Activated CD4-positive, CD25-positive, alpha-beta regulatory T cell treated with anti-CD3 and anti-CD28 coated beads, Interleukin-2, amount 50 U/mL, for 24 hours (primary cell): ENCODE measurements around the gene MYH9.
"Not testable (repeated sequence)": the region's sequence is repeated elsewhere in the genome, so short reads cannot be mapped to it uniquely, and the experiment has no call there.

Experiments
- ATAC-seq, 2 donors: fragments of 150-1000 bp; cut with Tn5 transposase; one replicate each; pipeline ENCODE4 v1.10.0; 2021; ENCODE audit warnings: mild to moderate bottlenecking in 1 of 2, moderate library complexity in 1 of 2

Gene MYH9

DNA sequence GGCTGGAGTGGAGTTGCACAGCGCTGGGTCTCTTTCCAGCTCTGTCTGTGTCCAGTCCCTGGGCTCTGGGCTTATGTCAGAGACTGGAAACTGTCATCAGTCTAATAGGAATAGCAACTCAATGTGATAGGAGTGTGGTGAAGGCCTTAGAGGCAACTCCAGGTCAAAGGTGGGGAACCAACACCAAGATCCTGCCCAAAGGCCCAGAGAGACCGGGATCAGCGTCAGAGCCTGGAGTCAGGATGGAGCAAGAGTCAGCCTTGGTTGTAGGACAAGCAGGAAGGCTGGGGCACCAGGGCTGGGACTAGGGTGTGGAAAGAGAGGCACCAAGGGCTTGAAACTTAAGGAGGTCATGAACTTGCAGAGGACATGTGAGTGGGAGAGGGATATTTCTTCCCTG, 125.5 kb downstream of the MYH9 start:
- ATAC-seq, result not testable (repeated sequence)

DNA sequence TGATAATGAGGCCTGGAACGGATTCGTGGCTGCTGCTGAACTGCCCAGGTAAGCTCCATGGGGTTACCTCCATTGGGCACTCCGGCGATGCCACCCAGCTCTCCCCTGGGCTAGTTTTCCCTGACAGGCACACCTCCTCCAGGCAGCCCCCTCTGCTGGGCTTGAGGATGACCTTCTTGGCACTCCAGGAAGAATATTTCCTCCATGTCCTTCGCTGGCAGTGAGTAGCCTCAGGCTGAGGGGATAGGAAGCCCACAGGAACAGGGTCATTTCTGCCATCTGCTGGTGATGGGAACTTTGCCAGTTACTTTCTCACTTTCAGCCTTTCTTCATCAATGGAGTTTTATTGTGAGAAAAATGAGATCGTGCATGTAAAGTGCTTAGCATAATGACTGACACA, 126.1 kb downstream of the MYH9 start:
- ATAC-seq, result not testable (repeated sequence)

DNA sequence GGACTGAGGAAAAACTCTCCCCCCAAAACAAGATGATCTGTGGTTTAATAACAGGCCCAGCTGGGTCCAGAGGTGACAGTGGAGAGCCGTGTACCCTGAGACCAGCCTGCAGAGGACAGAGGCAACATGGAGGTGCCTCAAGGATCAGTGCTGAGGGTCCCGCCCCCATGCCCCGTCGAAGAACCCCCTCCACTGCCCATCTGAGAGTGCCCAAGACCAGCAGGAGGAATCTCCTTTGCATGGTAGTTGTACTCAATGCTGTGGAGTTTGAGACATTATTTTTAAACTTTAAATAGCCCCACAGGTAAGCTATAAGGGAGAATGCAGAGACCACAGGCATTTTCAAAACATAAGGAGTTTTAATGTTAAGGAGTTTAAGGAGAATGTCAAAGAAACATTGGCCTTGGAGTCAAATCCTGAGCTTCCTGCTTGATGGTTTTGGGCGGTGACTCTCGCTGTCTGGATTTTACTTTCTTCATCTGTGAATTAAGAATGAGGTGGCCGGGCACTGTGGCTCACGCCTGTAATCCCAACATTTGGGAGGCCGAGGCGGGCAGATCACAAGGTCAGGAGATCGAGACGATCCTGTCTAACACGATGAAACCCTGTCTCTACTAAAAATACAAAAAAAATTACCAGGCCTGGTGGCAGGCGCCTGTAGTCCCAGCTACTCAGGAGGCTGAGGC, 128.0 kb downstream of the MYH9 start:
- no peak for ATAC-seq

DNA sequence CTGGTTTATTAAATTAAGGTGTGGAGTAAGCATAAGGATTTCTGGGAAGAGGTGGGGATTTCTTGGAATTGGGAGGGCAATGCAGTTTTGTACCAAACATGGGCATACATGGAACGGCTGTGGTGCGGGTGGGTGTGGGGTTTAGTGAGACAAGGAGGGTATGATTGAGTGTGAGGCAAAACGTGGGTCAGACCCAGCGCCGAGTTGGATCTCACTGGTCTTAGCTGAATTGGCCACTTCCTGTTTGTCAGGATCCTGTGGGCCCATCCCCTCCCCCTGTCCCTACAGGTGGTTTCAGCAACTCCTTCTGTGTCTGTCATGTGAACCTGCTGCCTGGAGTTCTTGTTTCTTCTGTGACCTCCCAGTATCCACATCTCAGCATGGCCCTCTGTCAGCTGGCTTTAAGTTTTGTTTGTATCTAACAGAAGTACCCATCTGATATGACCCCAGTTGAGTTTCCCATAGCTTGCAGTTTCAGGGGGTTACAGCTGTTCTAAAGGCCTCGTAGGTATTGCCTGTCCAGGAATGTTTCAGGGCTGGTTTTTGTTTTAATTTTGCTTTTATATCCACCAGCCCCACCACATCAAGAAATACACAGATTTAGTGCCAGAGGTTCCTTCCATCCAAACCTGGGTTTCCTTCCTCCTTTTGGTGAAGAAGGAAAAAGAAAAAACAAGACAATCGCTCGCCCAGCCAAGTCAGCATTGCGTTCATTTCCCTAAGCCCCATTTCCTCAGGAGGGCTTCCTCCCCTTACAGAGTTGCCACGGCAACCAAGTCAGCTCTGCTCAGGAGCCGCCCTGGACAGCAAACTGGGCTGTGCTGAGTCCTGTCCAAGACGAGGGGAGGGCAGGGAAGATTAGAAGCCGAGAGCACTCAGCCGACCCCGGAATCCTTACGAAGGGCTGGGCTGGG, 128.8 kb downstream of the MYH9 start:
- ATAC-seq, result peak in 1 of 2 donors; percentile 6

DNA sequence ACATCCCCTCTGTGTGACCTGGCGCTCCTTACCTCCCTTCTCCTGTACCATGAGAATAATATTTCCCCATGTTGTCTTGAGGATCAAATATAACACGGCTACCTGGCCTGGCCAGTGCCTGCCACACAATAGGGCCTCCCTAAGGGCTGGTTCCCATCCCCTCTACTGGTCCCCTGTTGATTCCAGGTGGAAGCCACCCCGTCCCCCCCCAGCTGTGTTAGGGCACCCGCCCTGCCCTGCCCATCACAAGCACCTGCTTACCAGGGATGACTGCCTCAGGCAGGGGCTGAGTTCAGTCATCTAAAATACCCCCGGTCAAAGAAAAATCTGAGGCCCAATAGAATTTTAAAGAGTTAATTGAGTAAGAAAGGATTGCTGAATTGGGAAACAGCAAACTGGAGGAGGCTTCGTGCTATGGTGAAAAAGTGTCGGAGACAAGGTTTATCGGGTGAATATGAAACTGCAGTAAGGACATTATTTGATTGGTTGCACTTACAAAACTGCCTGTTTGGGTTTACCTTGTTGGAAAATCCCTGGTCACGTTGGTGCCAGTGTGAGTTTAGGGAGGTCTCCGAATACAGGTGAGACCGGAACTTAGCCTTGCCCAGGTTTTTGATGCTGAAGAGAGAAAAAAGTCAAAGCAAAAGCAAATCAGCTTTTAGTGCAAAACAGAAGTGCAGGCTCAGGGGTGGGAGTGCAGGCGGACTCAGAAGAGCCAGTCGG, 129.7 kb downstream of the MYH9 start:
- no peak for ATAC-seq

DNA sequence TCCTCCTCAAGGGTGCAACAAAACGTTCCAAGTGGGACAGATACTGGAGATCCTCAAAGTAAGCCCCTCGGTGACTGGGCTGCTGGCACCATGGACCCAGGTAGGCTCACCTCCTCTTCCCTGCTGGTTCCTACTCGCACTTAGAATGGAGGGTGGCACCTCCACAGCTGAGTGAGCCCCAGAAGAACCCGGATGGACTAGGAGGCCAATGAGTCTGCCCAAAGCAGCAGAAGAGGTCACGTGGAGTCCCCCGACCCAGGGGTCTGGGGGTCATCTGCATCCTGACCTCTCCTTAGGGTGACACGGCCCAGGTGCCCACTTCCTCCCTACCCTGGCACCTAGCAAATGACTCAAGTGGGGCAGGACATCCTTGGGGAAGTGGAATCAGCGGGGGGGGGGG, 130.5 kb downstream of the MYH9 start:
- ATAC-seq, result no peak

DNA sequence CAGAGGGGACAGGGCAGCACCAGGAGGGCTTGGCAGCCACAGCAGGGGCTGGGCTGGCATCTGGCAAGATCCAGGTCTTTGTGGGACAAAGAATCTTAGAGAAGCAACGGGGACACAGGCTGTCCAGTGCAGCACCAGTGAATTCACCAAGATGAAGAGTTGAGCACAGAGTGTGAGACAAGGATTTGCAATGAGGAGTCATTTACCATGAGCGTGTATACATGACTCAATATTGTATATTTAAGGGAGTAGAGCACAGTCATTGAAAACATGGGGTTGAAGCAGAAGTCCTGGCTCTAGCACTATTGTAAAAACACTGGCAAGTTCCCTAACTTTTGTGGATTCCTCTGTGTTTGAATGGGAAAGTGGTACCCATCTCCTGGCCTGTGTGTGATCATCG, 131.3 kb downstream of the MYH9 start:
- peak in 1 of 2 donors; percentile 42 for ATAC-seq

DNA sequence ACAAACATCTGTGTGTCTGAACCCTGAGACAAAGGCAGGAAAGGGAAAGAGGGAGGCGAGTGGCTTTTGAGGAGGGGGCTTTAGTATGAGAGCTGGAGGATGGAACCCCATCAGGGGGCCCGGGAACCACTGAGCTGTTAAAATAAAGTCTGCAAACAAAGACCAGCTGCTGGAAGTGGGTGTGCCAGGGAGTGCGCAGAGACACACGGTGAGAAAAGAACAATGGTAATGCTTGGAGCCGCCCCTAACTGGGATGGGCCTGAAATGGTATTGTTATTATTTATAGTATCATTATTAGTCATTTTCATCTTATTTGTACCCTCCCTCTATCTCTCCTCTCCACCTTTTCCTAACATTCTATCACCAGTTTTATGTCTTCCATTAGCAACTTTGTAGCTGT, 132.2 kb downstream of the MYH9 start:
- not testable (repeated sequence) for ATAC-seq

DNA sequence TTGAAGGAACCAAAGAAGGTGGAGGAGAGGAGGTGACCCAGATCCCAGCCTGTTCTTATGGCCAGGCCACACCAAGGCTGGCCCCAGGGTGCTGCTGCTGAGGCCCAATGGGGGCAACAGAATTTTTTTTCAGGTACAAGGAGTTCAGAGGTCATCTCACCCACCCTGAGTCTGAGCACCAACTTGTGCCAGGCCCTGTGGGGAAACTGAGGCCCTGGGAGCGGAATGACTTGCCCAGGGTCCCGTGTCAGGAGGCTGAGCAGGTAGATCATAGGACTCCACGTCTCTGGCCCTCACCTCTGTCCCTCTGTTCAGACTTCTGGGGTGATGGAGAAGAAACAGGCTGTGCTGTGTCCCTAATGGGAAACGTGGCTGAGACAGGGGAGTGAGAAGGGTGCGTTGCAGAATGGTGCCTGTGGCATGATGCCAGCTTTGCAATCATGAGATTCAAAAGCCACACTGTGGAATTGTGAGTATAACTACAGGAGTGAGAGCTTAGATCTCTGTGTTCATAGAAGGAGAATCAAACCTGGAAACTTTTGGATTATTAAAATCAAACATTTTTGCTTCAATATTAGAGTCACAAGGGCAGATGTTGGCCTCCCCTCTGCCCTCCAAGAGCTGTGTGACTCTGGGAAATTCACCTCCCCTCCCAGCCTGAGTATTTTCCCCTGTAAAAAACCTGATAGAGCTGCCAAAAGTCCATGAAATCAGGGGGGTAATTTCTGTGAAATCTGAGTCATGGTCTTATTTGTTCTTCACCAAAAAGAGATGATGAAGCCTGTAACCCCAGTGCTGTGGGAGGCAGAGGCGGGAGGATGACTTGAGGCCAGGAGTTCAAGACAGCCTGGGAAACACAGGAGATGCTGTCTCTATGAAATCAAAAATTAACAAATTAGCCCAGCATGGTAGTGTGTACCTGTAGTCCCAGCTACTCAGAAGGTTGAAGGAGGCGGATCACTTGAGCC, 134.0 kb downstream of the MYH9 start:
- peak; percentile 46 to 58 for ATAC-seq

DNA sequence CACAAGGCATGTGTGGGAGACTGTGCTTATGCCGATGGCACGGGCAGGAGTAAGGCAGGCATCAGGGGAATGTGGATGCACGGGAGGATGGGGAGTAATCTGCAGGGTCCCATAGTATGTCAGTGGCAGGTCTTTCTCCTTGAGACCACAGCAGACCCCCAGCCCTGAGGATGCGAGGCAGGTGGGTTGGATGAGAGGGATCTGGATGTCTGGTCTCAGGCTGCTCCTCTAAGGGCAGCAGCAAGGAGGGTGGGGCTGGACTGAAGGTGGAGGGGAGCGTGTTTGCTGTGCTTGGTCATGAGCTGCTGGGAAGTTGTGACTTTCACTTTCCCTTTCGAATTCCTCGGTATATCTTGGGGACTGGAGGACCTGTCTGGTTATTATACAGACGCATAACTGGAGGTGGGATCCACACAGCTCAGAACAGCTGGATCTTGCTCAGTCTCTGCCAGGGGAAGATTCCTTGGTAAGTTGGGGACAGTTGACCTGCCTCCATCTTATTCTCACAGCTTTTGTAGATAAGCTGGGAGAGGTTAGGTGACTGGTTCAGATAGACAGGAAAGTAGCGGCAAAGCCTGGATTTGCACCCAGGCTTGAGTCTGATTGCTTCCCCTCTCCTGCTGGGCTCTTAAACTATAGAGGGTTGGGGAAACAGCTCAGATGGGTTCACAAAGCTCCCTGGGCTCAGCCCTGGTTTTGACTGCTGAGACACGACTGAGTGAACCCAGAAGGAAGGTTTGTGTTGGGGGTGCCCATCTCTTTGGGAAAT, 134.8 kb downstream of the MYH9 start, which contains the start of gene APOL1:
Gene APOL1 (plus strand): TSS at position 380 of the 769 bp plus-strand sequence. CDS start 1,823 bp downstream, outside the sequence.
- peak; percentile 81 to 89 for ATAC-seq

DNA sequence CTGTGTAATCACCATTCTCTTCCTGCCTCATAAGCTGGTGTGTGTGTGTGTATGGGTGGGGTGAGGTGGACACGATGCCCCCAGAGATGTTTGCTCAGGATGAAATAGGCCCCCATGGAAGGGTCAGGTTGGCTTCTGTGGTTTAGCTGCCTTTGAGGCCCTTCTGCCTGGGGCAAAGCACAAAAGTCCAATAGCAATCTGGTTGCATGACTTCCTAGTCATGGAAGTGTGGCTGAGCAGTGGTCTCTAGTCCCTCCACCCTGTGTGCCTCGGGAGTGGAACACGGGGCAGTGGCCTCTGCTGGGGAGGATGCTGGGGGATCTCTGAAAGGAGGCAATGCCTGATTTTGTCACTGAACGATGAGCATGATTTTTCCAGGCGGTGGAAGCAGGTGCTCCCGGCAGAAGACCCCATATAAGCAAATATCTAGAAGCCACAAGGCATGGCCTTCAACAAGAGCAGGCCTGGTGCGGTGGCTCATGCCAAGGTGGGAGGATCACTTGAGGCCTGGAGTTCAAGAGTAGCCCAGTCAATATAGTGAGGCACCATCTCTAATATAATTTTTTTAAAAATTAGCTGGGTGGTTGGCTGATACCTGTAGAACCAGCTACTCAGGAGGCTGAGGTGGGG, 135.7 kb downstream of the MYH9 start:
- ATAC-seq, result not testable (repeated sequence)

DNA sequence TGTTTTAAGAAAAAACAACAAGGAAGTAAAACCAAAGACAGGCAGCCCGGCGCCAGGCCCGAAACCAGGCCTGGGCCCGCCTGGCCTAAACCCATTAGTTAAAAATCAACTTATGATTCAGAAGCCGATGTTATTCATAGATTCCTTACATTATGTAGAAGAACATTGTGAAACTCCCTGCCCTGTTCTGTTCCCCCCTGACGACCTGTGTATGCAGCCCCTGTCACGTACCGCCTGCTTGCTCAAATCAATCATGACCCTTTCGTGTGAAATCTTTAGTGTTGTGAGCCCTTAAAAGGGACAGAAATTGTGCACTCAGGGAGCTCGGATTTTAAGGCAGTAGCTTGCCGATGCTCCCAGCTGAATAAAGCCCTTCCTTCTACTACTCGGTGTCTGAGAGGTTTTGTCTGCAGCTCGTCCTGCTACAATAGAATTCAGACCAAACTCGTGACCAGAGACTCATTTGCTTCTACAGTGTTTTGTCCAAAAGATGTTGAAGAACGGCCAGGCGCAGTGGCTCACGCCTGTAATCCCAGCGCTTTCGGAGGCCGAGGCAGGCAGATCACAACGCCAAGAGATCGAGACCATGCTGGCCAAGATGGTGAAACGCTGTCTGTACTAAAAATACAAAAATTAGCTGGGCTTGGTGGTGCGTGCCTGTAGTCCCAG, 137.3 kb downstream of the MYH9 start:
- ATAC-seq, result not testable (repeated sequence)

DNA sequence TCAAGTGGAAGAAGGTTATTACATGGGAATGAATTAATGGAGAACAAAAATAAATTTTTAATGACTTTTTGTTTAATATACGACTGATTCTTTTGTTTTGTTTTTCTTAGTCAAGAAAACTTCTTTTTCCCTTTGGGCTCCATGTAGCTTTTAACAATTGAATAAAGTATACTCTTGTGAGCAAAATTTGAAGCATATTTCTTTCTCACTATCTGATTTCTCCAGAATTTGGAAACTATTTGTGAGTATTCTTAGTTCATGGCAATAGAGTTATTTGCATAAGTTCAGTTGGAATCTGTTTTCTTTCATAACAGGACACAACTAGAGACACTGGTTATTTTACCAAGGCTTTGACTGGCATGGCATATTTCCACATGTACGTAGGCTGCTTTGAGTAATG, 138.6 kb downstream of the MYH9 start:
- ATAC-seq, result no peak

DNA sequence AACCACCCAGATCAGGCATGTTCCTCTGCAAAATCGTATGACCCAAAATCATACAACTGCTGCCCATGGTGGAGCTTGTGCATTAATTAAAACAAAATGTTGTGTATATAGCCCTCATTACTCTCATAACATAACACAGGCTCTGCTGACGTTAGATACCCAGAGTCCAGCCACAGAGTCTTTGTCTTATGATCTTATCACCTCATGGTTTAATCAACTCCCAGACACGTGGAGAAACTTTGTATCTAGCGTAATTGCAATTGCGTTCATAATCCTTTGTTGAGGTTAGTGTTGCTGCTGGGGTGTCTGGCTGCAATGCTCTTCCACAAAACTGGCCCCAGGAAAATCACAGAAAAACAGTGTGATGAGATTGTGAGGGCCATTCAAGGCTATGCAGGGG, 139.8 kb downstream of the MYH9 start:
- no peak for ATAC-seq

DNA sequence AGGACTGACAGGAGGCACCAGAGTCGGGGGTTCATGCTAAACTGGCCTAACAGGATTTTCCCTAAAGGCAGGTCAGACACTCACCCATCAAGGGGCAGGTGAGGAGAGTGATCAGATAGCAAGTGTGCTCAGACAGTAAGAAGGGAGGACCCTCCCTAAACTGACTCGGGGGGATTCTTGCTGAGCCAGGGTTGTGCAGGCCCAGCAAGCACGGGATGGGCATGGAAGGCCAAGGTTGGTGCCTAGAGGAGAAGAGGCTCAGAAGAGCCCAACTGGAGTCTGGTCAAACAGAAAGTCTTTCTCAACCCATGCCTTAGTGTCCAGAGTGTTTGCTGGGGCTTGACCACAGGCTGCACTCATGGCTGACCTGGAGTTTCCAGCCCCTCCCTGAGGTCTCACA, 141.0 kb downstream of the MYH9 start:
- no peak for ATAC-seq

DNA sequence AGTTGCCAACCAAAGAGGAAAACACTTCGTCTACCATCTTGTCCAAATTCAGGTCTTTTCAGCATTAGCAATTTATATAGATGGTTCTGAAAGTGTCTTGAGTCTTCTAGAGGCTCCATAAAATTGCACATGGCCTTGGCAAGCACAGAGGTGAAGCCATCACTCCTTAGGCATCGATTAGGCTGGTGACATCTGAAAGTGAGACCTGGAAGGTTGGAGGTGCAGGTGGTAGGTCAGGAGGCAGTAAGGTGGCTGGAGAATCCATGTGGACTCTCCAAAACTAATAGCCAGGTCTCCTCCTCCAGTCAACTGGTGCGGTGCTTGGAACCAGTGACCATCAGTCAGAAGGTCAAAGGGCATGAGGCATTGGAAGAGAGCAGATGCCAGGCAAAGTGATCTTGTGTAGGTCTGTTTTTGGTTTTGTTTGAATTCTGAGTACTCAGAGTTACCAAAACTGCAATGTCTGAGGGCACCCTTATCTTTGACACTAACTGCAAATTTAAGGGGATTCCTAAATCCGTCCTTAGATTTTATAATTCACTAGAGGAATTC, 141.9 kb downstream of the MYH9 start:
- no peak for ATAC-seq

DNA sequence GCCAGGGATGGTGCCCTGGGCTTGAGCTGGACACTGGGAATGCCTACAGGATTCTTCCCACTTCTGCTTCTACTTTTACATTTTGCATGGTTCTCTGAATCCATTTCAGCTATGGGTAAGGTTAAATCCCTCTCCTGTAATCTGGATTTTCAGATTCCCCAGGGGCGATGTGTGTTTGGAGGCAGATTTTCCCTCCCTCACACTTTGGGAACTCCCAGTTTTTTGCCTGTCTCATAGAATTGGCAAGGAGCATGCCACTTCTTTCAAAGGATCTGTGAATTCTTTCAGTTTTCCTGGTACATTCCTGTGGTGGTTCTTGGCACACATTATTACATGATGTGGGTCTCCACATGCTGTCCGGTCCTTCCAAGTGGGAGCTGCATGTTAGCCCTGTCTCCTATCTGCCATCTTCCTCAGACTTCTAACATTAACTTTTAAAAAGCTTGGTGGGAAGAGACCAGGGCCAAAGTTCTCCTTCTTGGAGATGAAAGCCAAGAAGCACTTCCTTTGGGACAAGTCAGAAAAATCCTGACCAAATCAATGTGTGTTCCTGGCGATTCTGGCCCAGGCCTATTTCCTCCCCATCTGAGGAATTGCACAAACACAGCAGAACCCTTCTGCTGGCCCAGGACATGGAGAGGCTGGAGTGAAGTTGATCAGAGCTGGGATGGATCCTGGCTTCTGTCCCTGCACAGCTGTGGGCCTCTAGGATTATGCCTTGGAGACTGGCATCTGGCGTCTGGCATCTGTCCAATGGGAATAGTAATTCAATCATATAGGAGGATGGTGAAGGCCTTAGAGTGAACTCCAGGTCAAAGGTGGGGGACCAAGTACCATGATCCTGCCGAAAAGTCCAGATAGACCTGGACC, 143.0 kb downstream of the MYH9 start:
- ATAC-seq, result no peak

DNA sequence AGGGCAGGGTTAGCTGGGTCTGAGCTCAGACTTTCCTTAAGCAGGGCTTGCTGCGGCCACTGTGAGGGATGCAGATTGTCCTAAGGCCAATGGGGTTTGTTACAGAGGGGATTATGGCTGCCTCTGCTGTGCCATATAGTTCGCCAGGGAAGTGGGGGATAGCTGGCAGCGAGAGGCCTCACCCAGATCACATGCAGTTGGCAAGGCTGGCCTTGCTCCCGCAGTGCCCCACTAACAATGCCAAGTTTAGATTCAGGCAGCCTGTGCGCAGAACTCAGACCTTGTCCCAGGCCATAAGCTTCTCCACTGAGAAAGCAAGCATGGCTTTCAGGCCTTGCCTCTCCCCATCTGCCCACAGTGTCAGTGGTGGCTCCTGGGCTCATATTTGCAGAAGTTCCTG, 143.8 kb downstream of the MYH9 start:
- ATAC-seq, result no peak
